WTC11 (cell line): ENCODE measurements around the gene HAO1. TPM values are rescaled to one million over a fixed set of nuclear protein-coding genes. Genes with fewer than 3 reads are reported as not detected.

ENCODE experiments used
- ATAC-seq: fragments of 200-7000 bp; cut with Tn5 transposase; 2 replicates; pipeline ENCODE4 v1.10.0; 2021; ENCODE audit warnings: mild to moderate bottlenecking, moderate library complexity
- CTCF ChIA-PET: fragments of 300-600 bp; sonication (Branson Sonifier 250); formaldehyde crosslinking; loops from one replicate; lab custom pipeline; 2021; ENCODE audit warnings: antibody characterized with exemption; lab: Charles Lee
- POLR2A ChIA-PET: fragments of 350-600 bp; sonication (Branson Sonifier 250); formaldehyde crosslinking; loops from one replicate; lab custom pipeline; 2021; ENCODE audit warnings: antibody characterized with exemption; lab: Charles Lee
- DNase-seq: peaks from one replicate; pipeline ENCODE4 v3.0.0; 2021; ENCODE audit warnings: low spot score
- H3K27ac Mint-ChIP-seq: 2 replicates; pipeline ENCODE4 v1.8.0; 2021; ENCODE audit warnings: mixed read lengths
- H3K27me3 Mint-ChIP-seq: 2 replicates; pipeline ENCODE4 v1.8.0; 2021; ENCODE audit warnings: low read depth, mild to moderate bottlenecking, moderate library complexity, mixed read lengths
- H3K36me3 Mint-ChIP-seq: 2 replicates; pipeline ENCODE4 v1.8.0; 2021; ENCODE audit warnings: mixed read lengths
- H3K4me1 Mint-ChIP-seq: 2 replicates; pipeline ENCODE4 v1.8.0; 2022; ENCODE audit warnings: mixed read lengths
- H3K4me3 Mint-ChIP-seq: 2 replicates; pipeline ENCODE4 v1.8.0; 2021; ENCODE audit warnings: mild to moderate bottlenecking, moderate library complexity, mixed read lengths
- H3K9me3 Mint-ChIP-seq: 2 replicates; pipeline ENCODE4 v1.8.0; 2021; ENCODE audit warnings: mixed read lengths
- ARID4B ChIP-seq: sonication (generic); formaldehyde crosslinking; IDR thresholded peaks from 2 replicates; pipeline ENCODE4 v1.8.0; 2023; ENCODE audit warnings: missing genetic modification reagents, mild to moderate bottlenecking, borderline replicate concordance
- ATF1 ChIP-seq: sonication (generic); formaldehyde crosslinking; IDR thresholded peaks from 2 replicates; pipeline ENCODE4 v1.8.1; 2023; ENCODE audit warnings: mild to moderate bottlenecking, moderate library complexity, missing genetic modification reagents
- CDX4 ChIP-seq: fragments of 250-450 bp; sonication (Bioruptor Pico); IDR thresholded peaks from 2 replicates; pipeline ENCODE4 v1.9.0; 2021; ENCODE audit warnings: moderate library complexity, mild to moderate bottlenecking, inconsistent platforms, borderline replicate concordance
- E2F1 ChIP-seq: sonication (generic); formaldehyde crosslinking; IDR thresholded peaks from 2 replicates; pipeline ENCODE4 v1.8.0; 2022; ENCODE audit warnings: mild to moderate bottlenecking, missing genetic modification reagents
- E2F4 ChIP-seq: sonication (generic); formaldehyde crosslinking; IDR thresholded peaks from 2 replicates; pipeline ENCODE4 v1.8.1; 2022; ENCODE audit warnings: low read depth, mild to moderate bottlenecking, moderate library complexity, missing genetic modification reagents, borderline replicate concordance
- ESRRA ChIP-seq: sonication (generic); formaldehyde crosslinking; IDR thresholded peaks from 2 replicates; pipeline ENCODE4 v1.8.1; 2022; ENCODE audit warnings: mild to moderate bottlenecking, missing genetic modification reagents, borderline replicate concordance
- FOXP4 ChIP-seq: sonication (generic); formaldehyde crosslinking; IDR thresholded peaks from 2 replicates; pipeline ENCODE4 v1.8.0; 2022; ENCODE audit warnings: mild to moderate bottlenecking, missing genetic modification reagents
- GABPB1 ChIP-seq: sonication (generic); formaldehyde crosslinking; IDR thresholded peaks from 2 replicates; pipeline ENCODE4 v1.8.1; 2023; ENCODE audit warnings: mild to moderate bottlenecking, missing genetic modification reagents
- HMGXB4 ChIP-seq: sonication (generic); formaldehyde crosslinking; IDR thresholded peaks from 2 replicates; pipeline ENCODE4 v1.8.1; 2023; ENCODE audit warnings: mild to moderate bottlenecking, moderate library complexity, missing genetic modification reagents
- TEAD1 ChIP-seq: sonication (generic); formaldehyde crosslinking; IDR thresholded peaks from 2 replicates; pipeline ENCODE4 v1.8.0; 2022; ENCODE audit warnings: mild to moderate bottlenecking, missing genetic modification reagents
- TP53 ChIP-seq: sonication (generic); formaldehyde crosslinking; IDR thresholded peaks from 2 replicates; pipeline ENCODE4 v1.8.1; 2023; ENCODE audit warnings: mild to moderate bottlenecking, missing genetic modification reagents
- ZBTB43 ChIP-seq: sonication (generic); formaldehyde crosslinking; IDR thresholded peaks from 2 replicates; pipeline ENCODE4 v1.8.1; 2023; ENCODE audit warnings: mild to moderate bottlenecking, missing genetic modification reagents
- ZNF121 ChIP-seq: sonication (generic); formaldehyde crosslinking; IDR thresholded peaks from 2 replicates; pipeline ENCODE4 v1.8.0; 2023; ENCODE audit warnings: missing genetic modification reagents
- ZNF263 ChIP-seq: sonication (generic); formaldehyde crosslinking; IDR thresholded peaks from 2 replicates; pipeline ENCODE4 v1.8.1; 2022; ENCODE audit warnings: low read depth, mild to moderate bottlenecking, moderate library complexity, missing genetic modification reagents
- total RNA-seq: library from RNA; stranded (reverse); gene quantifications from 3 replicates; pipeline ENCODE4 v1.2.3, GENCODE V29; 2021

The HAO1 gene
- total RNA-seq, 1 experiment from 2014 or later = not detected

- TF ChIP-seq E2F1 (CRISPR knock-in tag) = no peak
- TF ChIP-seq HMGXB4 (CRISPR knock-in tag) = no peak
- TF ChIP-seq TEAD1 (CRISPR knock-in tag) = no peak
- no peak for TF ChIP-seq GABPB1 (CRISPR knock-in tag)
- TF ChIP-seq ARID4B (CRISPR knock-in tag) = no peak
These were observed 15.6 kb downstream of the HAO1 start (continued) for GRCh38 chr20:7924692-7925091.

GRCh38 chr20:7916648-7917047, 23.6 kb downstream of the HAO1 start:
- Mint-ChIP-seq H3K9me3 (no peaks in the 10 kb centered on the region), H3K27ac (no peak overlapping the region), H3K36me3 (no peaks in the 10 kb centered on the region), H3K27me3 (no peaks in the 10 kb centered on the region), H3K4me1 (no peaks in the 10 kb centered on the region), H3K4me3 (no peak overlapping the region)
- ChIA-PET POLR2A (no interaction called here), CTCF (interaction anchor here (0.8 kb wide), 1 partner anchor 166 kb away, joined by 3 read pairs; no protein-coding TSS in a partner anchor)
- DNase-seq (no peak), ATAC-seq (no peak)
- TF ChIP-seq ATF1 (CRISPR knock-in tag) (no peak), E2F4 (CRISPR knock-in tag) (no peak), CDX4 (CRISPR knock-in tag) (no peak), E2F1 (CRISPR knock-in tag) (no peak), ESRRA (no peak), ZBTB43 (CRISPR knock-in tag) (no peak), FOXP4 (CRISPR knock-in tag) (no peak), ZNF263 (CRISPR knock-in tag) (no peak), TP53 (CRISPR knock-in tag) (no peak), ZNF121 (CRISPR knock-in tag) (no peak), ARID4B (CRISPR knock-in tag) (no peak)
